Mucosa of stomach (tissue), 1 donor: ENCODE results near the gene CXCL17.

ENCODE experiments used
- H3K27me3 ChIP-seq: one replicate; pipeline ENCODE4 v1.7.0; 2013; ENCODE audit warnings: mild to moderate bottlenecking, low read length; ENCODE audit not compliant: control insufficient read depth, insufficient read depth
- H3K36me3 ChIP-seq: one replicate; pipeline ENCODE4 v1.7.0; 2013; ENCODE audit warnings: low read length; ENCODE audit not compliant: control insufficient read depth, insufficient read depth
- H3K4me1 ChIP-seq: one replicate; pipeline ENCODE4 v1.7.0; 2013; ENCODE audit warnings: mild to moderate bottlenecking, low read length; ENCODE audit not compliant: control insufficient read depth, insufficient read depth
- H3K4me3 ChIP-seq: one replicate; pipeline ENCODE4 v1.7.0; 2013; ENCODE audit warnings: low read length
- H3K9ac ChIP-seq: one replicate; pipeline ENCODE4 v1.7.0; 2013; ENCODE audit warnings: mild to moderate bottlenecking, low read length, moderate library complexity
- H3K9me3 ChIP-seq: one replicate; pipeline ENCODE4 v1.7.0; 2013; ENCODE audit warnings: mild to moderate bottlenecking, low read length, moderate library complexity; ENCODE audit not compliant: control insufficient read depth
- donor health status: Pancreatic carcinoma.

The CXCL17 gene

GRCh38 chr19:42421101-42421500 is 21.6 kb downstream of the CXCL17 start:
- Histone ChIP-seq H3K36me3 (no peaks in the 10 kb centered on the region), H3K4me3 (no peak overlapping the region), H3K9ac (no peak overlapping the region), H3K4me1 (peaks cover 42% of the 10 kb centered on the region), H3K9me3 (no peaks in the 10 kb centered on the region), H3K27me3 (peaks cover 4% of the 10 kb centered on the region)

- Histone ChIP-seq H3K9ac (no peak overlapping the region), H3K4me1 (peaks cover 42% of the 10 kb centered on the region), H3K4me3 (no peak overlapping the region)
These were observed 22.6 kb downstream of the CXCL17 start for GRCh38 chr19:42420055-42420544.

GRCh38 chr19:42419309-42419708 is 23.4 kb downstream of the CXCL17 start:
- H3K9me3 ChIP-seq: no peaks in the 10 kb centered on the region
- no peak overlapping the region for H3K9ac ChIP-seq
- no peaks in the 10 kb centered on the region for H3K36me3 ChIP-seq
- peaks cover 2% of the 10 kb centered on the region for H3K27me3 ChIP-seq
- peaks cover 39% of the 10 kb centered on the region for H3K4me1 ChIP-seq
- no peak overlapping the region for H3K4me3 ChIP-seq

More at GRCh38 chr19:42420055-42420544, 22.6 kb downstream of the CXCL17 start:
- Histone ChIP-seq H3K9me3 (no peaks in the 10 kb centered on the region), H3K36me3 (no peaks in the 10 kb centered on the region), H3K27me3 (peaks cover 4% of the 10 kb centered on the region)

GRCh38 chr19:42412661-42413076 is 30.1 kb downstream of the CXCL17 start:
- Histone ChIP-seq H3K9ac (no peak overlapping the region), H3K27me3 (no peaks in the 10 kb centered on the region), H3K36me3 (no peaks in the 10 kb centered on the region), H3K4me3 (no peak overlapping the region), H3K4me1 (peaks cover 15% of the 10 kb centered on the region), H3K9me3 (no peaks in the 10 kb centered on the region)

GRCh38 chr19:42412227-42412626 is 30.5 kb downstream of the CXCL17 start:
- no peak overlapping the region for H3K9ac ChIP-seq
- H3K27me3 ChIP-seq: no peaks in the 10 kb centered on the region
- peaks cover 15% of the 10 kb centered on the region for H3K4me1 ChIP-seq
- H3K36me3 ChIP-seq: no peaks in the 10 kb centered on the region
- H3K4me3 ChIP-seq: no peak overlapping the region
- H3K9me3 ChIP-seq: no peaks in the 10 kb centered on the region

GRCh38 chr19:42411581-42412178 is 31.1 kb downstream of the CXCL17 start:
- H3K4me1 ChIP-seq: peaks cover 15% of the 10 kb centered on the region
- H3K36me3 ChIP-seq: no peaks in the 10 kb centered on the region
- no peak overlapping the region for H3K9ac ChIP-seq
- no peaks in the 10 kb centered on the region for H3K9me3 ChIP-seq
- H3K27me3 ChIP-seq: no peaks in the 10 kb centered on the region
- no peak overlapping the region for H3K4me3 ChIP-seq

GRCh38 chr19:42410371-42410770 is 32.4 kb downstream of the CXCL17 start:
- peaks cover 15% of the 10 kb centered on the region for H3K4me1 ChIP-seq
- no peak overlapping the region for H3K9ac ChIP-seq
- no peak overlapping the region for H3K4me3 ChIP-seq
- peaks cover 4% of the 10 kb centered on the region for H3K36me3 ChIP-seq
- H3K27me3 ChIP-seq: no peaks in the 10 kb centered on the region
- H3K9me3 ChIP-seq: no peaks in the 10 kb centered on the region

GRCh38 chr19:42409477-42409876 is 33.3 kb downstream of the CXCL17 start:
- Histone ChIP-seq H3K4me3 (no peak overlapping the region), H3K9ac (no peak overlapping the region)

GRCh38 chr19:42407816-42408175 is 35.0 kb downstream of the CXCL17 start:
- H3K9me3 ChIP-seq: no peaks in the 10 kb centered on the region
- peaks cover 4% of the 10 kb centered on the region for H3K36me3 ChIP-seq
- peaks cover 15% of the 10 kb centered on the region for H3K4me1 ChIP-seq
- H3K4me3 ChIP-seq: no peak overlapping the region
- H3K9ac ChIP-seq: no peak overlapping the region
- H3K27me3 ChIP-seq: no peaks in the 10 kb centered on the region

More at GRCh38 chr19:42409477-42409876, 33.3 kb downstream of the CXCL17 start:
- Histone ChIP-seq H3K4me1 (peaks cover 15% of the 10 kb centered on the region), H3K27me3 (no peaks in the 10 kb centered on the region), H3K9me3 (no peaks in the 10 kb centered on the region), H3K36me3 (peaks cover 4% of the 10 kb centered on the region)

- peaks cover 11% of the 10 kb centered on the region for H3K4me1 ChIP-seq
- H3K9me3 ChIP-seq: no peaks in the 10 kb centered on the region
- H3K27me3 ChIP-seq: no peaks in the 10 kb centered on the region
- no peak overlapping the region for H3K4me3 ChIP-seq
- no peak overlapping the region for H3K9ac ChIP-seq
- H3K36me3 ChIP-seq: peaks cover 4% of the 10 kb centered on the region
These were observed 35.5 kb downstream of the CXCL17 start for GRCh38 chr19:42407085-42407815.

- H3K36me3 ChIP-seq: peaks cover 4% of the 10 kb centered on the region
- no peak overlapping the region for H3K9ac ChIP-seq
These were observed 36.6 kb downstream of the CXCL17 start for GRCh38 chr19:42406111-42406510.

GRCh38 chr19:42403586-42403985 is 39.2 kb downstream of the CXCL17 start:
- H3K4me1 ChIP-seq: peaks cover 7% of the 10 kb centered on the region
- H3K9me3 ChIP-seq: no peaks in the 10 kb centered on the region
- H3K4me3 ChIP-seq: no peak overlapping the region
- H3K9ac ChIP-seq: no peak overlapping the region
- H3K27me3 ChIP-seq: no peaks in the 10 kb centered on the region
- H3K36me3 ChIP-seq: peaks cover 4% of the 10 kb centered on the region

More at GRCh38 chr19:42406111-42406510, 36.6 kb downstream of the CXCL17 start:
- H3K9me3 ChIP-seq: no peaks in the 10 kb centered on the region
- H3K27me3 ChIP-seq: no peaks in the 10 kb centered on the region
- H3K4me1 ChIP-seq: peaks cover 9% of the 10 kb centered on the region
- no peak overlapping the region for H3K4me3 ChIP-seq
